IMR-90 (cell line): Measurements from ENCODE around the gene SAMD4B.

Experiments used
- BHLHE40 ChIP-seq: fragments of 150-350 bp; IDR thresholded peaks from 2 replicates; pipeline ENCODE4 v1.6.1; 2016; ENCODE audit warnings: mild to moderate bottlenecking, low read depth, low read length
- CTCF ChIP-seq: conservative IDR thresholded peaks from 2 replicates; pipeline ENCODE4 v1.5.1; 2012; ENCODE audit warnings: mild to moderate bottlenecking, low read depth, low read length, improper control_type of control experiment
- ELK1 ChIP-seq: fragments of 150-350 bp; IDR thresholded peaks from 2 replicates; pipeline ENCODE4 v1.6.1; 2016; ENCODE audit warnings: low read depth, mild to moderate bottlenecking, low read length, moderate library complexity, borderline replicate concordance
- MAFK ChIP-seq: IDR thresholded peaks from 2 replicates; pipeline ENCODE4 v1.6.1; 2012; ENCODE audit warnings: low read depth, low read length, improper control_type of control experiment
- MXI1 ChIP-seq: IDR thresholded peaks from 2 replicates; pipeline ENCODE4 v1.6.1; 2012; ENCODE audit warnings: low read depth, mild to moderate bottlenecking, low read length, moderate library complexity, borderline replicate concordance
- POLR2A ChIP-seq: IDR thresholded peaks from 2 replicates; pipeline ENCODE4 v1.6.1; 2012; ENCODE audit warnings: mild to moderate bottlenecking, low read depth, low read length
- RAD21 ChIP-seq: IDR thresholded peaks from 2 replicates; pipeline ENCODE4 v1.6.1; 2012; ENCODE audit warnings: low read length, improper control_type of control experiment
- RFX5 ChIP-seq: IDR thresholded peaks from 2 replicates; pipeline ENCODE4 v1.8.0; 2012; ENCODE audit warnings: low read depth, mild to moderate bottlenecking, low read length, moderate library complexity
- SMC3 ChIP-seq: fragments of 150-350 bp; IDR thresholded peaks from 2 replicates; pipeline ENCODE4 v1.6.1; 2016; ENCODE audit warnings: low read depth, mild to moderate bottlenecking, antibody characterized with exemption, low read length, moderate library complexity
- USF2 ChIP-seq: fragments of 150-350 bp; IDR thresholded peaks from 2 replicates; pipeline ENCODE4 v1.6.1; 2017; ENCODE audit warnings: mild to moderate bottlenecking, antibody characterized with exemption, low read length, low read depth

GRCh38 chr19:39372047-39372802 is 30.0 kb downstream of the SAMD4B start:
- TF ChIP-seq CTCF (no peak), SMC3 (no peak), MAFK (no peak), RAD21 (no peak), ELK1 (no peak), RFX5 (no peak), BHLHE40 (no peak), POLR2A (no peak), MXI1 (no peak), USF2 (no peak)
